ENCODE results near the gene TNFSF4.

The TNFSF4 gene

DNA sequence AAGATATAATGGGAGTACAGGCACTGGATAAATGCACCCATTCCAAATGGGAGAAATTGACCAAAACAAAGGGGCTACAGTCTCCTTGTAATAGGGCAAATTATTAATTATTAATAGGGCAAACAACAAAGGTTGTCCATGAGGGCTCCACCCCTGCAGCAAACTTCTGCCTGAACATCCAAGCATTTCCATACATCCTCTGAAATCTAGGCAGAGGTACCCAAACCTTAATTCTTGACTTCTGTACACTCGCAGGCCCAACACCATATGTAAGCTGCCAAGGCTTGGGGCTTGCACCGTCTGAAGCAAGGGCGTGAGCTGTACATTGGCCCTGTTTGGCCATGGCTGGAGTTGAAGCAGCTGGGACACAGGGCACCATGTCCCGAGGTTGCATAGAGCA lies 33.7 kb downstream of the TNFSF4 start:
- Histone ChIP-seq H3K4me3 (ENCODE audit: low read length) (no peak overlapping the region), H3K4me1 (ENCODE audit: low read length) (no peaks in the 10 kb centered on the region), H3K27ac (ENCODE audit: low read length) (no peak overlapping the region), H3K27me3 (ENCODE audit: low read depth, low read length) (no peaks in the 10 kb centered on the region), H3K9ac (ENCODE audit: low read length) (no peak overlapping the region), H3K79me2 (ENCODE audit: low read length) (no peaks in the 10 kb centered on the region), H3K4me2 (ENCODE audit: low read length) (no peak overlapping the region), H3K9me3 (ENCODE audit: insufficient read depth, low read length) (peaks cover 49% of the 10 kb centered on the region), H4K20me1 (ENCODE audit: insufficient read depth, low read length) (no peaks in the 10 kb centered on the region), H3K36me3 (replicated peaks; ENCODE audit: low read depth, low read length) (peaks cover 5% of the 10 kb centered on the region), H2AFZ (ENCODE audit: low read depth, low read length) (no peak overlapping the region)
- TF ChIP-seq EZH2phosphoT487 (IDR thresholded peaks at IDR 0.05; ENCODE audit: low read depth), result no peak
- TF ChIP-seq, protein P1, sequence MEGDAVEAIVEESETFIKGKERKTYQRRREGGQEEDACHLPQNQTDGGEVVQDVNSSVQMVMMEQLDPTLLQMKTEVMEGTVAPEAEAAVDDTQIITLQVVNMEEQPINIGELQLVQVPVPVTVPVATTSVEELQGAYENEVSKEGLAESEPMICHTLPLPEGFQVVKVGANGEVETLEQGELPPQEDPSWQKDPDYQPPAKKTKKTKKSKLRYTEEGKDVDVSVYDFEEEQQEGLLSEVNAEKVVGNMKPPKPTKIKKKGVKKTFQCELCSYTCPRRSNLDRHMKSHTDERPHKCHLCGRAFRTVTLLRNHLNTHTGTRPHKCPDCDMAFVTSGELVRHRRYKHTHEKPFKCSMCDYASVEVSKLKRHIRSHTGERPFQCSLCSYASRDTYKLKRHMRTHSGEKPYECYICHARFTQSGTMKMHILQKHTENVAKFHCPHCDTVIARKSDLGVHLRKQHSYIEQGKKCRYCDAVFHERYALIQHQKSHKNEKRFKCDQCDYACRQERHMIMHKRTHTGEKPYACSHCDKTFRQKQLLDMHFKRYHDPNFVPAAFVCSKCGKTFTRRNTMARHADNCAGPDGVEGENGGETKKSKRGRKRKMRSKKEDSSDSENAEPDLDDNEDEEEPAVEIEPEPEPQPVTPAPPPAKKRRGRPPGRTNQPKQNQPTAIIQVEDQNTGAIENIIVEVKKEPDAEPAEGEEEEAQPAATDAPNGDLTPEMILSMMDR (IDR thresholded peaks at IDR 0.05; ENCODE audit: low read depth, low read length), result no peak

DNA sequence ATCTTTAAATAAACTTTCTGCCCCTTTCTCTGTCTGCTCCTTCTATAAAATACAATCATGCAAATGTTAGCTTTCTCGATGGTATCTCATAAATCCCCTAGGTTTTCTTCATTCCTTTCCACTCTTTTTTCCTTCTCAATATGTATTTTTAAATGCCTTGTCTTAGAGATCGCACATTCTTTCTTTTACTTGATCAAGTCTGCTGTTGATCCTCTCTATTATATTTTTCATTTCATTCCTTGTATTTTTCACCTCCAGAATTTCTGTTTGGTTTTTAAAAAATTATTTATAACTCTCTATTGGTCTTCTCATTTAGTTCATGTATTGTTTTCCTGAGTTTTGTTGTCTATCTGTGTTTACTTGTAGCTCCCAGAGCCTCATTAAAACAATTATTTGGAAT lies 36.0 kb downstream of the TNFSF4 start:
- no peaks in the 10 kb centered on the region for H3K4me1 ChIP-seq (ENCODE audit: low read length)
- no peak overlapping the region for H3K4me2 ChIP-seq (ENCODE audit: low read length)
- H4K20me1 ChIP-seq (ENCODE audit: insufficient read depth, low read length), result no peaks in the 10 kb centered on the region
- TF ChIP-seq, protein P1 (IDR thresholded peaks at IDR 0.05; ENCODE audit: low read depth, low read length), result no peak
- no peak for TF ChIP-seq EZH2phosphoT487 (IDR thresholded peaks at IDR 0.05; ENCODE audit: low read depth)
- H3K9me3 ChIP-seq (ENCODE audit: insufficient read depth, low read length), result peaks cover 45% of the 10 kb centered on the region
- H3K27me3 ChIP-seq (ENCODE audit: low read depth, low read length), result no peaks in the 10 kb centered on the region
- H3K79me2 ChIP-seq (ENCODE audit: low read length), result no peaks in the 10 kb centered on the region
- peaks cover 5% of the 10 kb centered on the region for H3K36me3 ChIP-seq (replicated peaks; ENCODE audit: low read depth, low read length)
- H3K4me3 ChIP-seq (ENCODE audit: low read length), result no peak overlapping the region
- H2AFZ ChIP-seq (ENCODE audit: low read depth, low read length), result no peak overlapping the region
- no peak overlapping the region for H3K27ac ChIP-seq (ENCODE audit: low read length)
- H3K9ac ChIP-seq (ENCODE audit: low read length), result no peak overlapping the region

DNA sequence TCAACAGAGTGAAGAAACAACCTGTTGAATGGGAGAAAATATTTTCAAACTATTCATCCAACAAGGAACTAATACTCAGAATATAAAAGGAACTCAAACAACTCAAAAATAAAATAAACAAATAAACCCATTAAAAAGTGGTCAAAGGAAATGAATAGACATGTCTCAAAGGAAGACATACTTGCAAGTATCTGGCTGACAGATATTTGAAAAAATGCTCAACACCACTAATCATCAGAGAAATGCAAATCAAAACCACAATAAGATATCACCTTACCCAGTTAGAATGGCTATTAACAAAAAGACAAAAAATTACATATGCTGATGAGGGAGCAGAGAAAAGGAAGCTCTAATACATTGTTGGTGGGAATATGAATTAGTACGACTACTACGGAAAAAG lies 38.2 kb downstream of the TNFSF4 start:
- Histone ChIP-seq H3K4me2 (ENCODE audit: low read length) (no peak overlapping the region), H3K4me1 (ENCODE audit: low read length) (no peaks in the 10 kb centered on the region), H3K79me2 (ENCODE audit: low read length) (no peaks in the 10 kb centered on the region), H3K4me3 (ENCODE audit: low read length) (no peak overlapping the region), H3K36me3 (replicated peaks; ENCODE audit: low read depth, low read length) (peaks cover 5% of the 10 kb centered on the region), H3K27ac (ENCODE audit: low read length) (no peak overlapping the region), H3K9me3 (ENCODE audit: insufficient read depth, low read length) (peaks cover 35% of the 10 kb centered on the region), H3K27me3 (ENCODE audit: low read depth, low read length) (no peaks in the 10 kb centered on the region), H2AFZ (ENCODE audit: low read depth, low read length) (no peak overlapping the region), H3K9ac (ENCODE audit: low read length) (no peak overlapping the region), H4K20me1 (ENCODE audit: insufficient read depth, low read length) (no peaks in the 10 kb centered on the region)
- no peak for TF ChIP-seq EZH2phosphoT487 (IDR thresholded peaks at IDR 0.05; ENCODE audit: low read depth)
- TF ChIP-seq, protein P1 (IDR thresholded peaks at IDR 0.05; ENCODE audit: low read depth, low read length), result no peak

DNA sequence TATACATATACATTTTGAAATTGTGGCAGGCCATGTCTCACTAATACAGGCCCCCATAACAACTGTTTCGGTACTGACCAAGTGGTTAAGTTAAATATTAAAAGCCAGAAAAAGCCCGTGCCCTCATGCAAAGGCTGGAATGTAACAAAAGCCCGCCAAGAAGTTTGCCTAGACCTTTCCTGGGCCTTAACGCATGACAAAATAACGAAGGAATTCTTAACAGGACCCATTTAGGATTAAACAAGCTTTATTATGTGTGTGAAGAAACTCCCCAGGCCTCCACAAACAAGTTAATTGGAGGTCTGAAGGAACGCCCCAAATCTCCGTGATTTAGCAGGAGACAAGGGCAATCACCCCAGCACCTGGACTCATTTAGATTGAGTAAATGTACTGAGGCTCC lies 42.4 kb downstream of the TNFSF4 start:
- Histone ChIP-seq H3K4me2 (ENCODE audit: low read length) (no peak overlapping the region), H3K4me3 (ENCODE audit: low read length) (no peak overlapping the region), H3K27ac (ENCODE audit: low read length) (no peak overlapping the region), H3K9ac (ENCODE audit: low read length) (no peak overlapping the region), H3K9me3 (ENCODE audit: insufficient read depth, low read length) (no peaks in the 10 kb centered on the region), H4K20me1 (ENCODE audit: insufficient read depth, low read length) (no peaks in the 10 kb centered on the region), H3K4me1 (ENCODE audit: low read length) (no peaks in the 10 kb centered on the region), H3K27me3 (ENCODE audit: low read depth, low read length) (no peaks in the 10 kb centered on the region), H3K79me2 (ENCODE audit: low read length) (no peaks in the 10 kb centered on the region), H2AFZ (ENCODE audit: low read depth, low read length) (no peak overlapping the region), H3K36me3 (replicated peaks; ENCODE audit: low read depth, low read length) (no peaks in the 10 kb centered on the region)
- no peak for TF ChIP-seq EZH2phosphoT487 (IDR thresholded peaks at IDR 0.05; ENCODE audit: low read depth)
- TF ChIP-seq, protein P1 (IDR thresholded peaks at IDR 0.05; ENCODE audit: low read depth, low read length), result no peak

Measured in OCI-LY3 (cell line).